Esophagus squamous epithelium (tissue), 4 donors: ENCODE data around the gene SREBF1.

Source experiments
- POLR2A ChIP-seq, 4 donors: fragments of 450-650 bp; IDR thresholded peaks; one replicate each; pipeline ENCODE4 v1.6.1; 2017; ENCODE audit warnings: antibody characterized with exemption in 4 of 4, mild to moderate bottlenecking in 4 of 4, moderate library complexity in 3 of 4
- TF ChIP-seq, protein P1 (sequence below), 6 experiments: fragments of 450-650 bp in 4 of 6; fragments of 200-600 bp in 2 of 6; sonication (generic) in 2 of 6; IDR thresholded peaks; one replicate each; pipeline ENCODE4 v1.5.1; 2016 to 2019; ENCODE audit warnings: antibody characterized with exemption in 6 of 6, mild to moderate bottlenecking in 4 of 6, moderate library complexity in 4 of 6

DNA sequence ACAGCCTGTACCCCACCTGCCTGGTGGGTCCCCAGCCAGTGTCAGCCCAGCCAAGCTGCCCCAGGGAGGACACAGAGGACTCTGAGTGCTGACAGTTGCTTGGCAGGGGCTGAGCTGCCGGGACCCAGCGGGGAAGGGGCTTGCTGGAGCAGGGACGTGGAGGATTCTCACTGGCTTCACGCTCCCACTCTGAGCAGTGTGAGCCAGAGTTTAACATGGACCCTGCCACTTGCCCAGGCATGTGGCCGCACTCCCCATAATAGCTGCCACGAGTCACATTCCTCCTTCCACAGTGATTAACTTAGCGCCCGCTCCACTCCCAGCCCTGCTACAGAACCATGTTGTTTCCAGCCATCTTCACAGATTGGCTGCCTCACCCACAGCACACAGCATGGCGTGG is 31.2 kb downstream of the SREBF1 start:
- TF ChIP-seq POLR2A (IDR thresholded peaks at IDR 0.05): no peak
- TF ChIP-seq, protein P1, sequence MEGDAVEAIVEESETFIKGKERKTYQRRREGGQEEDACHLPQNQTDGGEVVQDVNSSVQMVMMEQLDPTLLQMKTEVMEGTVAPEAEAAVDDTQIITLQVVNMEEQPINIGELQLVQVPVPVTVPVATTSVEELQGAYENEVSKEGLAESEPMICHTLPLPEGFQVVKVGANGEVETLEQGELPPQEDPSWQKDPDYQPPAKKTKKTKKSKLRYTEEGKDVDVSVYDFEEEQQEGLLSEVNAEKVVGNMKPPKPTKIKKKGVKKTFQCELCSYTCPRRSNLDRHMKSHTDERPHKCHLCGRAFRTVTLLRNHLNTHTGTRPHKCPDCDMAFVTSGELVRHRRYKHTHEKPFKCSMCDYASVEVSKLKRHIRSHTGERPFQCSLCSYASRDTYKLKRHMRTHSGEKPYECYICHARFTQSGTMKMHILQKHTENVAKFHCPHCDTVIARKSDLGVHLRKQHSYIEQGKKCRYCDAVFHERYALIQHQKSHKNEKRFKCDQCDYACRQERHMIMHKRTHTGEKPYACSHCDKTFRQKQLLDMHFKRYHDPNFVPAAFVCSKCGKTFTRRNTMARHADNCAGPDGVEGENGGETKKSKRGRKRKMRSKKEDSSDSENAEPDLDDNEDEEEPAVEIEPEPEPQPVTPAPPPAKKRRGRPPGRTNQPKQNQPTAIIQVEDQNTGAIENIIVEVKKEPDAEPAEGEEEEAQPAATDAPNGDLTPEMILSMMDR (IDR thresholded peaks at IDR 0.05): no peak
